Measurements from ENCODE around the gene CREB3L1. TPM values are rescaled to one million over a fixed set of nuclear protein-coding genes. Genes with fewer than 3 reads are reported as not detected.

CREB3L1 gene
- total RNA-seq, 1 donor from 2014 or later: 9.8 TPM

DNA sequence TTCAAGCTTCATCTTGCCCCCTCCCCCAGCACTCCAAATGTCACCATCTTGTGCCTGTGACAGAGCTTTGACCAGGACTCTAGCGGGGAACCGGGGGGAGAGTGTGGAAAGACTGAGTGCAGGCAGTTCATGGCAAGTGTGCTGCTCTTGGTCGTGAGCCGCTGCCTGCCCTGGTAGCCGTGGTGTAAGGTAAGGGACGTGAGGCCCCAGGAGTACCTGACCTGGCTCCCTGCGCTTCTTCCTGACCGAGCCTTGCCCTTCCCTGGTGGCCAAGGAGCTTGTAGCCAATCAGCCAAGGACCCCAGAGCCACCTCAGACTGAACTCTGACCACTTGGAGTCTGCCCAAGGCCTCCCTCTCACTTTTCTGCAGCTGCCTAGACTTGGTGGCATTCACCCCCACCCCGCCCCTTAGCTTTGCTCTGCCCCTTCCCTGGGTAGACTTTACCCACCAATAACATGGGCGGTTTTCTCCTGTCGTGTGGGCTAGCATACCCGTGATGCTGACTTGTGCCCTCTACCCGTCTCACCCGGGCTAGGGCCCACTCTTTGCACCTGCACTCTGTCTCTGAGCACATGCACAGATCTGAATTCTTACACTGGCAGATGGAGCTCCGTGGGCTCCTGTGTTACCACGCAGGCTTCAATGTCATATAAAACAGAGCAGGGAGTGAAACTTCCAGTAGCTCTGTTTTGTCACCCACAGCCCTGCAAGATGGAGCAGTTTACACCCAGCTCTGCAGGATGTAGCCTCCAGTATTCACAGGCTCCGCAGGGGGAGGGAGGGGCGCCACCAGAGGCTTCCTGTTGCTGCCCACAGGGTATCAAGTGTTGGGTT lies 71.3 kb downstream of the CREB3L1 start:
- DNase-seq (ENCODE audit: extremely low spot score, unreplicated experiment): no peak
- Mint-ChIP-seq H3K9me3 (no peaks in the 10 kb centered on the region), H3K4me3 (peak overlapping the region; percentile 89), H3K27me3 (peaks cover 4% of the 10 kb centered on the region), H3K27ac (peak overlapping the region; percentile 58), H3K36me3 (no peaks in the 10 kb centered on the region), H3K4me1 (ENCODE audit: unreplicated experiment) (peaks cover 34% of the 10 kb centered on the region)
- TF ChIP-seq, protein P1, sequence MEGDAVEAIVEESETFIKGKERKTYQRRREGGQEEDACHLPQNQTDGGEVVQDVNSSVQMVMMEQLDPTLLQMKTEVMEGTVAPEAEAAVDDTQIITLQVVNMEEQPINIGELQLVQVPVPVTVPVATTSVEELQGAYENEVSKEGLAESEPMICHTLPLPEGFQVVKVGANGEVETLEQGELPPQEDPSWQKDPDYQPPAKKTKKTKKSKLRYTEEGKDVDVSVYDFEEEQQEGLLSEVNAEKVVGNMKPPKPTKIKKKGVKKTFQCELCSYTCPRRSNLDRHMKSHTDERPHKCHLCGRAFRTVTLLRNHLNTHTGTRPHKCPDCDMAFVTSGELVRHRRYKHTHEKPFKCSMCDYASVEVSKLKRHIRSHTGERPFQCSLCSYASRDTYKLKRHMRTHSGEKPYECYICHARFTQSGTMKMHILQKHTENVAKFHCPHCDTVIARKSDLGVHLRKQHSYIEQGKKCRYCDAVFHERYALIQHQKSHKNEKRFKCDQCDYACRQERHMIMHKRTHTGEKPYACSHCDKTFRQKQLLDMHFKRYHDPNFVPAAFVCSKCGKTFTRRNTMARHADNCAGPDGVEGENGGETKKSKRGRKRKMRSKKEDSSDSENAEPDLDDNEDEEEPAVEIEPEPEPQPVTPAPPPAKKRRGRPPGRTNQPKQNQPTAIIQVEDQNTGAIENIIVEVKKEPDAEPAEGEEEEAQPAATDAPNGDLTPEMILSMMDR (conservative IDR thresholded peaks at IDR 0.05): no peak

DNA sequence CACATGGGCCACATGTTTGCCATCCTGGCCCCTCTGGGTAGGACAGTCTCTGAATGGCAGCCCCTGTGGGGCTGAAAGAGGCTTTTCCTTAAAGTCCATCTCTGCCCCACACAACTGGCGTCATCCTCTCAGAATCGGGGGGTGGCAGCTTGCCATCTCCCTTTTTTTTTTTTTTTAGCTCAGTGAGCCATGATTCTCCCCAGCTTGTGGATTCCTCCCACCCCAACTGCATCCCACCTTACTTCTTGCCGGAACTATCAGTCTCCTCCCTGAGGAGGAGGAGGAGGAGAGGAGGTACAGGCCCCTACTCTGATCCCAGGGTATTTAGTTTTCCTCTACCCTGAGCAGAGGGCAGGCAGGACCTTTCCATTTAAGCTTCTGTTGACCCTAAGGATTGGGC lies 73.2 kb downstream of the CREB3L1 start:
- Mint-ChIP-seq H3K27me3 (peaks cover 4% of the 10 kb centered on the region), H3K27ac (no peak overlapping the region), H3K4me1 (ENCODE audit: unreplicated experiment) (peaks cover 30% of the 10 kb centered on the region), H3K9me3 (no peaks in the 10 kb centered on the region), H3K36me3 (no peaks in the 10 kb centered on the region), H3K4me3 (no peak overlapping the region)
- TF ChIP-seq, protein P1 (conservative IDR thresholded peaks at IDR 0.05): no peak
- DNase-seq (ENCODE audit: extremely low spot score, unreplicated experiment): no peak

DNA sequence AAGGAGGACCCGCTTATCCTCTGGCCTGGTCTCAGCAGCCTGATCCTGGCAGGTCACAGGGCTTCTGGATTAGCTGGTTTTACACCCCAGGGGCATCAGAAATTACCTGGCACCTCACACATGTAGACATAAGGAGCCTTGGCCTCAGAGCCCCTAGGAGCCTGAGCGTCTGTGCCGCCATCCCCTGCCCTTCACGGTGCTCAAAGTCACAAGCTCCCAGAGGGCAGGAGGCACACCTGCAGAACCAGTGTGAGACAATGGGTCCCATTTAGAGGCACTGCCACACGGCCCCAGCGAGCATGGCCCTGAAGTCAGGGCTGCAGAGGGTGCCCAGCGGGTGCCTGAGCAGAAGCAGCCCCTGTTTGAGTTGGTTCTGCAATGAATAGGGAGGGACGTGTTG lies 73.7 kb downstream of the CREB3L1 start:
- no peaks in the 10 kb centered on the region for H3K9me3 Mint-ChIP-seq
- TF ChIP-seq, protein P1 (conservative IDR thresholded peaks at IDR 0.05): no peak
- H3K27me3 Mint-ChIP-seq: peaks cover 4% of the 10 kb centered on the region
- no peak overlapping the region for H3K27ac Mint-ChIP-seq
- no peak overlapping the region for H3K4me3 Mint-ChIP-seq
- peaks cover 30% of the 10 kb centered on the region for H3K4me1 Mint-ChIP-seq (ENCODE audit: unreplicated experiment)
- DNase-seq (ENCODE audit: extremely low spot score, unreplicated experiment): no peak
- no peaks in the 10 kb centered on the region for H3K36me3 Mint-ChIP-seq

DNA sequence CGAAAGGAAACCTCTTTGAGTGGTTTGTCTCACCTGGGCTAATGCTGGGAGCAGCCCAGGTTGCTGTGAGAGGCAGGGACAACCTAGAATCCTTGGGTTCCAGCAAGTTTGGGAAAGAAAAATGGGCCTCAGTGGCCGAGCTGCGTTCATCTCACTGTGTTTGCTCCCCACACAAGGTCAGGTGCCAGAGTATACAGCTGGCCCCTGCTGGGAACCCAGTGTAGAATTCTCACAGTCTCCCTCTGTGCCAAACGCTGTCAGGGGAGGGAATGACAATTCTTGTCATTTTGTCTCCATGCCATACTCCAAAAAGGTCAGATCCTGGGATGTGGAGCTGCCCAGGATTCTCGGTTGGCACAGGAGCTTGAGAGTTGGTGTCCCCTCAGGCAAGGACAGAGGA lies 74.1 kb downstream of the CREB3L1 start:
- no peak for DNase-seq (ENCODE audit: extremely low spot score, unreplicated experiment)
- Mint-ChIP-seq H3K4me1 (ENCODE audit: unreplicated experiment) (peaks cover 27% of the 10 kb centered on the region), H3K4me3 (no peak overlapping the region), H3K9me3 (no peaks in the 10 kb centered on the region), H3K36me3 (no peaks in the 10 kb centered on the region), H3K27me3 (peaks cover under 1% of the 10 kb centered on the region), H3K27ac (no peak overlapping the region)
- TF ChIP-seq, protein P1 (conservative IDR thresholded peaks at IDR 0.05): no peak

DNA sequence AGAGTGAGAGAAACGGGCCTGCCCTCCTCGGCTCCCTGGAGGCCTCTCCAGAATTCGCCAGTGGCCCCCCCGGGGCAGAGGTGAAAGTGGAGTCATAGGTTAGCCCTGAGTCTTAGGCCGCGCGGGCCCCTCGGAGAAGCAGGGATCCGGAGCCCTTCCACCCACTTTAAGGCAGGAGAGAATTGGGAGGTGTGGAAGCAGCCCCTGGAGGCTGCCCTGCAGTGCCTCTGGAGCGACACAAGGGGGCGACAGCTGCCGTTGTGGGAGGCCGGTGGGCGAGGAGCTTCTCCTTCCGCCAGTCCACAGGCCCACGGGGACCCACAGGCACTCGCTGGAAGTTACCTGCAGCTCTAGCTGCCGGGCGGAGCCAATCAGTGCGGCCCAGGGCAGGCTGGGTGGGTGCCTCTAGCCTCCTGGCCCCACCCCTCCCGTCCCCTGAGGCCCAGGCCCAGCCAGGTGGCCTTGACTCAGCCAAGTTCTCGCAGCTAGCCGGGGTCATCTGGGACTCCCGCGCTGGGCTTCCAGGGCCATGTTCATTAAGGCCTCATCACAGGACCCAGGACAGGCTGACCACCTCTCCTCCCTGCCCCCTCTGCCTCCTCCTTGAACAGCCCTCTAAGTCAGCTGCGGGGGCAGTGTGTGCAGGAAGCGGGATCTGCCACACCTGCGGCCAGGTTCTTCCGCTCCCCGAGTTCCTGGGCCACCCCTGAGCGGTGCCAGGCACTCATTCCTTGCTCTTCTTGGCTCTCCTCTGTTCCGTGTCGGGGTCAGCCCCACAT lies 74.8 kb downstream of the CREB3L1 start:
- DNase-seq (ENCODE audit: extremely low spot score, unreplicated experiment): no peak
- H3K36me3 Mint-ChIP-seq: no peaks in the 10 kb centered on the region
- no peak overlapping the region for H3K4me3 Mint-ChIP-seq
- H3K27ac Mint-ChIP-seq: no peak overlapping the region
- no peaks in the 10 kb centered on the region for H3K27me3 Mint-ChIP-seq
- no peaks in the 10 kb centered on the region for H3K9me3 Mint-ChIP-seq
- peaks cover 28% of the 10 kb centered on the region for H3K4me1 Mint-ChIP-seq (ENCODE audit: unreplicated experiment)
- TF ChIP-seq, protein P1 (conservative IDR thresholded peaks at IDR 0.05): peak; percentile 91

Measured in type B pancreatic cell (in vitro differentiated cells).